Right lobe of liver (tissue), 4 donors: Measurements from ENCODE around the gene ERMP1.

ENCODE experiments used
- CTCF ChIP-seq, 4 donors: fragments of 200-600 bp in 3 of 4; fragments of 450-650 bp in 1 of 4; IDR thresholded peaks; one replicate each; pipeline versions ENCODE4 v1.5.1 to v1.8.0; 2016 to 2022; ENCODE audit warnings: antibody characterized with exemption in 4 of 4, mild to moderate bottlenecking in 2 of 4
- POLR2A ChIP-seq: fragments of 450-650 bp; IDR thresholded peaks from one replicate; pipeline ENCODE4 v1.6.1; 2017; ENCODE audit warnings: antibody characterized with exemption, mild to moderate bottlenecking
- donor health status: DM: no; HTN: no; CAD: no.
- donor health status: DM: no; HTN: no; CAD: no.
- donor health status: DM: no; HTN: yes; CAD: no.

GRCh38 chr9:5825895-5826622 is 6.9 kb downstream of the ERMP1 start:
- TF ChIP-seq CTCF (IDR thresholded peaks at IDR 0.05) (no peak), POLR2A (no peak)
